ENCODE data around the gene IRAK1. TPM values are rescaled to one million over a fixed set of nuclear protein-coding genes. Genes with fewer than 3 reads are reported as not detected.
A peak's percentile ranks its signal among the peaks of the same experiment; 100 is the strongest.

The IRAK1 gene
- total and polyA plus RNA-seq, 2 of the 13 experiments (the other 11 are each of a cell fraction or from before 2014, with no cell fraction given) = 57.7 to 77.3 TPM

DNA sequence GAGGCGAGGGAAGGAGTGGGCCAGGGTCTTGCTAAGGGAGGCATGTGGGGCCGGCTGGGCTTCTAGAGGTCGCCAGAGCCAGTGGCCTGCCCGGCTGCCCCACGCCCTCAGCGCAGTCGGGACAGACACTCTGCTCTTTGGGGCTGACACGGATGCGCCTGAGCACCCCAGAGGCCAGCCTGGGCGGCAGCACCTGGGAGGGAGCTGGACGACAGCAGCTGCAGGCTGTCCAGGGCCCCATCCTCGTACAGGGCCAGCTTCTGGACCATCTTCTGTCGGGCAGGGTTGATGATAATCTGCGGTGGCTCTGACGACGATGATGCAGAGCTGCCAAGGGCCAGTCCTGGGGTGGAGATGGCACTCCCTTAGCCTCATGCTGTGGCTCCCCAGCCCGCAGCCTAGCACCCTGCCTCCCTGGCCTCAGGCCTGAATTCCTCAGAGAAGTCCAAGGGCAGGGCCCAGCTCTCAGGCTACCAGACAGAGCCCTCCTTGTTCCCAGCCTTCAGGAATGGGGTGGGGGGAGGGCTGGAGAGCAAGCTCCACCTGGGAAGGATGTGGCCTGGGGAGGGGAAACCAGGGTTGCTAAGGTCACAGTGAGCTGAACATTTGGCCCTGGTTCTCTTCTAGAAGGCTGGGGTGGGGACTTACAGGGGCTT is 7.2 kb downstream of the IRAK1 start (continued):
- TF ChIP-seq MTF2 (CRISPR knock-in tag; IDR thresholded peaks at IDR 0.05; ENCODE audit: borderline replicate concordance) (no peak), AGO2 (optimal IDR thresholded peaks at IDR 0.05; ENCODE audit: low read depth, low read length) (peak; percentile 60), ZNF782 (CRISPR knock-in tag; IDR thresholded peaks at IDR 0.05; ENCODE audit: borderline replicate concordance) (no peak), TMF1 (CRISPR knock-in tag; IDR thresholded peaks at IDR 0.05; ENCODE audit: low read depth) (no peak), ZNF552 (CRISPR knock-in tag; IDR thresholded peaks at IDR 0.05; ENCODE audit: borderline replicate concordance) (no peak), SIN3A (IDR thresholded peaks at IDR 0.05; ENCODE audit: borderline replicate concordance, low read depth, low read length) (no peak), ZNF354B (CRISPR knock-in tag; IDR thresholded peaks at IDR 0.05) (no peak), RXRB (CRISPR knock-in tag; IDR thresholded peaks at IDR 0.05; ENCODE audit: borderline replicate concordance) (peak; percentile 34; the same call in 1 of the 2 replicates), ZFP37 (CRISPR knock-in tag; IDR thresholded peaks at IDR 0.05; ENCODE audit: borderline replicate concordance) (no peak), ZFP36 (IDR thresholded peaks at IDR 0.05; ENCODE audit: borderline replicate concordance, low read depth, low read length, partially characterized antibody) (no peak), RARA (CRISPR knock-in tag; IDR thresholded peaks at IDR 0.05) (0 out of 2 replicates have a peak, but pooled peaks have one; percentile 46), KDM4B (CRISPR knock-in tag; IDR thresholded peaks at IDR 0.05) (no peak), TEAD3 (CRISPR knock-in tag; optimal IDR thresholded peaks at IDR 0.05; ENCODE audit: borderline replicate concordance) (peak; percentile 35), GZF1 (CRISPR knock-in tag; IDR thresholded peaks at IDR 0.05) (no peak), ZNF44 (CRISPR knock-in tag; IDR thresholded peaks at IDR 0.05) (no peak)
- TF ChIP-seq, protein P1, sequence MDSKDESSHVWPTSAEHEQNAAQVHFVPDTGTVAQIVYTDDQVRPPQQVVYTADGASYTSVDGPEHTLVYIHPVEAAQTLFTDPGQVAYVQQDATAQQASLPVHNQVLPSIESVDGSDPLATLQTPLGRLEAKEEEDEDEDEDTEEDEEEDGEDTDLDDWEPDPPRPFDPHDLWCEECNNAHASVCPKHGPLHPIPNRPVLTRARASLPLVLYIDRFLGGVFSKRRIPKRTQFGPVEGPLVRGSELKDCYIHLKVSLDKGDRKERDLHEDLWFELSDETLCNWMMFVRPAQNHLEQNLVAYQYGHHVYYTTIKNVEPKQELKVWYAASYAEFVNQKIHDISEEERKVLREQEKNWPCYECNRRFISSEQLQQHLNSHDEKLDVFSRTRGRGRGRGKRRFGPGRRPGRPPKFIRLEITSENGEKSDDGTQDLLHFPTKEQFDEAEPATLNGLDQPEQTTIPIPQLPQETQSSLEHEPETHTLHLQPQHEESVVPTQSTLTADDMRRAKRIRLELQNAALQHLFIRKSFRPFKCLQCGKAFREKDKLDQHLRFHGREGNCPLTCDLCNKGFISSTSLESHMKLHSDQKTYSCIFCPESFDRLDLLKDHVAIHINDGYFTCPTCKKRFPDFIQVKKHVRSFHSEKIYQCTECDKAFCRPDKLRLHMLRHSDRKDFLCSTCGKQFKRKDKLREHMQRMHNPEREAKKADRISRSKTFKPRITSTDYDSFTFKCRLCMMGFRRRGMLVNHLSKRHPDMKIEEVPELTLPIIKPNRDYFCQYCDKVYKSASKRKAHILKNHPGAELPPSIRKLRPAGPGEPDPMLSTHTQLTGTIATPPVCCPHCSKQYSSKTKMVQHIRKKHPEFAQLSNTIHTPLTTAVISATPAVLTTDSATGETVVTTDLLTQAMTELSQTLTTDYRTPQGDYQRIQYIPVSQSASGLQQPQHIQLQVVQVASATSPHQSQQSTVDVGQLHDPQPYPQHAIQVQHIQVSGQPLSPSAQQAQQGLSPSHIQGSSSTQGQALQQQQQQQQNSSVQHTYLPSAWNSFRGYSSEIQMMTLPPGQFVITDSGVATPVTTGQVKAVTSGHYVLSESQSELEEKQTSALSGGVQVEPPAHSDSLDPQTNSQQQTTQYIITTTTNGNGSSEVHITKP (CRISPR knock-in tag; IDR thresholded peaks at IDR 0.05; ENCODE audit: low read depth) = no peak
- TF ChIP-seq, protein P2, sequence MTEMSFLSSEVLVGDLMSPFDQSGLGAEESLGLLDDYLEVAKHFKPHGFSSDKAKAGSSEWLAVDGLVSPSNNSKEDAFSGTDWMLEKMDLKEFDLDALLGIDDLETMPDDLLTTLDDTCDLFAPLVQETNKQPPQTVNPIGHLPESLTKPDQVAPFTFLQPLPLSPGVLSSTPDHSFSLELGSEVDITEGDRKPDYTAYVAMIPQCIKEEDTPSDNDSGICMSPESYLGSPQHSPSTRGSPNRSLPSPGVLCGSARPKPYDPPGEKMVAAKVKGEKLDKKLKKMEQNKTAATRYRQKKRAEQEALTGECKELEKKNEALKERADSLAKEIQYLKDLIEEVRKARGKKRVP (CRISPR knock-in tag; IDR thresholded peaks at IDR 0.05) = no peak
- TF ChIP-seq, protein P3, sequence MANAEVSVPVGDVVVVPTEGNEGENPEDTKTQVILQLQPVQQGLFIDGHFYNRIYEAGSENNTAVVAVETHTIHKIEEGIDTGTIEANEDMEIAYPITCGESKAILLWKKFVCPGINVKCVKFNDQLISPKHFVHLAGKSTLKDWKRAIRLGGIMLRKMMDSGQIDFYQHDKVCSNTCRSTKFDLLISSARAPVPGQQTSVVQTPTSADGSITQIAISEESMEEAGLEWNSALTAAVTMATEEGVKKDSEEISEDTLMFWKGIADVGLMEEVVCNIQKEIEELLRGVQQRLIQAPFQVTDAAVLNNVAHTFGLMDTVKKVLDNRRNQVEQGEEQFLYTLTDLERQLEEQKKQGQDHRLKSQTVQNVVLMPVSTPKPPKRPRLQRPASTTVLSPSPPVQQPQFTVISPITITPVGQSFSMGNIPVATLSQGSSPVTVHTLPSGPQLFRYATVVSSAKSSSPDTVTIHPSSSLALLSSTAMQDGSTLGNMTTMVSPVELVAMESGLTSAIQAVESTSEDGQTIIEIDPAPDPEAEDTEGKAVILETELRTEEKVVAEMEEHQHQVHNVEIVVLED (CRISPR knock-in tag; IDR thresholded peaks at IDR 0.05; ENCODE audit: borderline replicate concordance) = no peak
- TF ChIP-seq, protein P4, sequence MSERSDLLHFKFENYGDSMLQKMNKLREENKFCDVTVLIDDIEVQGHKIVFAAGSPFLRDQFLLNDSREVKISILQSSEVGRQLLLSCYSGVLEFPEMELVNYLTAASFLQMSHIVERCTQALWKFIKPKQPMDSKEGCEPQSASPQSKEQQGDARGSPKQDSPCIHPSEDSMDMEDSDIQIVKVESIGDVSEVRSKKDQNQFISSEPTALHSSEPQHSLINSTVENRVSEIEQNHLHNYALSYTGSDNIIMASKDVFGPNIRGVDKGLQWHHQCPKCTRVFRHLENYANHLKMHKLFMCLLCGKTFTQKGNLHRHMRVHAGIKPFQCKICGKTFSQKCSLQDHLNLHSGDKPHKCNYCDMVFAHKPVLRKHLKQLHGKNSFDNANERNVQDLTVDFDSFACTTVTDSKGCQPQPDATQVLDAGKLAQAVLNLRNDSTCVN (CRISPR knock-in tag; IDR thresholded peaks at IDR 0.05; ENCODE audit: borderline replicate concordance) = no peak
- TF ChIP-seq, protein P5, sequence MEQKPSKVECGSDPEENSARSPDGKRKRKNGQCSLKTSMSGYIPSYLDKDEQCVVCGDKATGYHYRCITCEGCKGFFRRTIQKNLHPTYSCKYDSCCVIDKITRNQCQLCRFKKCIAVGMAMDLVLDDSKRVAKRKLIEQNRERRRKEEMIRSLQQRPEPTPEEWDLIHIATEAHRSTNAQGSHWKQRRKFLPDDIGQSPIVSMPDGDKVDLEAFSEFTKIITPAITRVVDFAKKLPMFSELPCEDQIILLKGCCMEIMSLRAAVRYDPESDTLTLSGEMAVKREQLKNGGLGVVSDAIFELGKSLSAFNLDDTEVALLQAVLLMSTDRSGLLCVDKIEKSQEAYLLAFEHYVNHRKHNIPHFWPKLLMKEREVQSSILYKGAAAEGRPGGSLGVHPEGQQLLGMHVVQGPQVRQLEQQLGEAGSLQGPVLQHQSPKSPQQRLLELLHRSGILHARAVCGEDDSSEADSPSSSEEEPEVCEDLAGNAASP (CRISPR knock-in tag; IDR thresholded peaks at IDR 0.05; ENCODE audit: borderline replicate concordance) = peak; percentile 47; the same call in 1 of the 2 replicates

Data from HepG2 (cell line).